GM20431 (cell line): ENCODE results near the gene MRPL20.
"Not testable (repeated sequence)": the region's sequence is repeated elsewhere in the genome, so short reads cannot be mapped to it uniquely, and the experiment has no call there.

Experiments used
- in situ Hi-C: fragments of 300-500 bp; cut with MseI, MboI; formaldehyde crosslinking; loops from one replicate; pipeline ENCODE4 v1.15.0; 2020; ENCODE audit warnings: low sequenced_read_pairs; ENCODE audit not compliant: unreplicated experiment

Gene MRPL20

DNA sequence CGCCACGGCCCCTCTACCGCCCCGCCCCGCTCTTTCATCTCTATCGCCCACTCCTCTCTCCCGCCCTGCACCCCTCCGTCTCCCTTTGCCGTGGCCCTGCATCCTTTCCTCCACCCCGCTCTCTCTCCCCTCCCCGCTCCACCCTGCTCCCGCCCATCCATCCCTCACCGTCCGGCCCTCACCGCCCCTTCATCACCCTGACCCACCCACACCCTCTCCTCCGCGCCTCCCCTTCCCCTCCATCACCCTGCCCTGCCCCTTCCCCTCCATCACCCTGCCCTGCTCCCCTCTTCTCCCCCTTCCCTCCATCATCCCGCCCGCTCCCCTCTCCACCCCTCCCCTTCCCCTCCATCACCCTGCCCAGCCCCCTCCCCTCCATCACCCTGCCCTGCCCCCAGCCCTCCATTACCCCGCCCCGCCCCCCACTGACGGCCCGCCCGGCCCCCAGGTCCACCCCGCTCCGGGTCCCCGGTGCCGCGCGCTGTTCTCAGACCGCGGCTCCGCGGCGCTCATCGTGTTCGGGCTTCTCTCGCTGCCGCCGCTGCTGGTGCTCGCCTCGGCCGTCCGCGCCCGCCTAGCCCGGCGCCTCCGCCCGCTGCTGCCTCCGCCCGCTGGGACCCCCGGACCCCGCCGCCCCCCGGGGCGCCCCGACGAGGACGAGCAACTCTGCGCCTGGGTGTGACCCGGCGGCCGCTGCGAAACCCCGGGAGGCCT, 20.2 kb upstream of the MRPL20 start:
- in situ Hi-C loops: no loop called here

DNA sequence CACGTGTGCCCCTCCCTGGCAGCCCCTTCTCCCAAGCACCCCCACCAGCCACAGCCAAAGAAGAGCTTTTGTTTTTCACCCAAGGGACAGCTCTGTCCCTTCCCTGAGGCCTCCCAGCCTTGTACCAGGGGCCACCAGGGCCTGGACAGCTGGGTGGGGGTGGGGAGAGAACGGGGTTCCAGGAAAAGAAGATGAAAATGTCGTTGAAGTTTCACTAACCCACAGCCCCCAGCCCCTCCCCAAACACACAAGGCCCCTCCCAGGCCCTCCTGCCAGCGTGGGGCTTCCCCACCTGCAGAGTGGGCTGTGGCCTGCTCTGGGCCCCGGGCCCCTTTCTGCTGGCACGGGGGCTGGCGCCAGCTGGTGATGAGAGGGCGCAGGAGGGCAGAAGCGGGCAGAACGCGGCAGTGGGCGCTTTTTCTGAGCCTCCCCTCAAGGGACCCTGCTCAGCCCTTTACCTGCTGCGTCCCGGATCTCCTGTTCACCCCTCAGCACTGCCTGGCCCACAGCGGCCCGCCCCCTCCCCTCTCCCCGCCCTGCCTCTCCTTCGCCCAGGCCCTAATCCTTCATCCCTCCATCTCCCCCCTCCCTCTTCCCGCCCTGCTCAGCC, 19.5 kb upstream of the MRPL20 start:
- in situ Hi-C loops: no loop called here

DNA sequence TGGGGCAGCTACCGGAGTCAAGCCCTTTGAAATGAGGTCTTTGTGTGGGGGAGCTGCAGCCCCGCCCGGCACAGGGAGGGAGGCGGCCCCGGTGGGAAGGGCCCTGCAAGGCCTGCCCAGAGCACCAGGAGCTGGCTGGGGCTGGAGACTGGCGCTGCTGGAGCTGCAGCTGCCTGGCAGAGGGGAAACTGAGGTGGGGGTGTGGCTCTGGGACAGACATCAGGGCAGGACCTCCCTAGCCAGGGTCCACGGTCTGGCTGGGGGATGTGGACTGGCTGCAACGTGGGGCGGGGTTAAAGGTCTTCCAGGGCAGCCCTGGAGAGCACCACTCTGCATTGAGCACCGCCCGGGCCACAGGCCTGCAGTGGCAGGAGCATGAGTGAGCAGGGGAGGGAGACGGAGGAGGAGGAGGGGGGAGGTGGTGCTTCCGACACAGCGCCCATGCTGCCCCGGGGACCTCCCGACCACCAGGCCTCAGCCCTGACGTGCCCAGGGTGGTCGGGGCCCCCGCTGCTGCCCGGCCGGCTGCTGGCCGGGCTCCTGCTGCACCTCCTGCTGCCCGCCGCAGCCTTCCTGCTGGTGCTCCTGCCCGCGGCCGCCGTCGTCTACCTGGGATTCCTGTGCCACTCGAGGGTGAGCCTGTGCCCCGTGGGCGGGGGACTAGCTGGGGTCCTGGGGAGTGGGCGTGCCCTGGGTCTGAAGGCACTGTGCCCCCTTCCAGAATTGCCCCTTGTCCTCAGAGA, 18.8 kb upstream of the MRPL20 start:
- in situ Hi-C loops: no loop called here

DNA sequence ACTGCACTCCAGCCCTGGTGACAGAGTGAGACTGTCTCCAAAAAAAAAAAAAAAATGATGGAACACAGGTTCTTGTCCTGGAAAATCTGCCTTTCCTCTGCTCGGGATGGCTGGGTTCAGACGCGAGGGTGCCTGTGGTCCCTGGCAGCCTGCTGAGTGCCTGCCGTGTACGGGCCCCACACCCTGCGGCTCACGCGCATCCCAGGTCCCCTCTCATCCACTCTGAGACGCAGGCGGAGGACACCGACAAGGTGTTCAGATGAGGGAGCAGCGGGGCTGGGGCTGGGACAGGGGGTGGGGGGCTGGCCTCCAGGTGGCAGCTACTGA, 18.3 kb upstream of the MRPL20 start:
- in situ Hi-C loops: no loop called here

DNA sequence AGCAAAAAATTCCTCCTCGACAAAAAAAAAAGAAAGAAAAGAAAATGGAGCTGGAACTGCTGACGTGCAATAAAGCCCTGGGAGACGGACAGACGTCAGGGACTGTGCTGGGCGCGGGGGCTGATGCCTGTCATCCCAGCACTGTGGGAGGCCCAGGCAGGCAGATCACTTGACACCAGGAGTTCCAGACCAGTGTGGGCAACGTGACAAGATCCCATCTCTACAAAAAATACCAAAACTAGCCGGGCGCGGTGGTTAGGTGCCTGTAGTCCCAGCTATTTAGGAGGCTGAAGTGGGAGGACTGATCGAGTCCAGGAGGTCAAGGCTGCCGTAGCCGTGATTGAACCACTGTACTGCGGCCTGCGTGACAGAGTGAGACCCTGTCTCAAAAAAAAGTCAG, 17.6 kb upstream of the MRPL20 start:
- in situ Hi-C loops: no loop called here

DNA sequence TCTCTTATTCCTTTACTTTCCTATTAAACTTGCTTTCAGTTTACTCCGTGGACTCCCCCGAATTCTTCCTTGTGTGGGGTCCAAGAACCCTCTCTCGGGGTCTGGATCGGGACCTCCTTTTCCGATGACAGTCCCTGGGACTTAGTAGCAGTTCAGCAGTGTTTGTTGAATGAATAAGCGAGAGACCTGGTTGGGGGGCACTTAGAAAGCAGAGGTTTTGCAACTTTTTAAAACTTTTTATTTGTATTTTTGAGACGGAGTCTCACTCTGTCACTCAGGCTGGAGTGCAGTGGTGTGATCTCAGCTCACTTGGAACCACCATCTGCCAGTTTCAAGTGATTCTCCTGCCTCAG, 16.1 kb upstream of the MRPL20 start:
- in situ Hi-C loops: no loop called here

DNA sequence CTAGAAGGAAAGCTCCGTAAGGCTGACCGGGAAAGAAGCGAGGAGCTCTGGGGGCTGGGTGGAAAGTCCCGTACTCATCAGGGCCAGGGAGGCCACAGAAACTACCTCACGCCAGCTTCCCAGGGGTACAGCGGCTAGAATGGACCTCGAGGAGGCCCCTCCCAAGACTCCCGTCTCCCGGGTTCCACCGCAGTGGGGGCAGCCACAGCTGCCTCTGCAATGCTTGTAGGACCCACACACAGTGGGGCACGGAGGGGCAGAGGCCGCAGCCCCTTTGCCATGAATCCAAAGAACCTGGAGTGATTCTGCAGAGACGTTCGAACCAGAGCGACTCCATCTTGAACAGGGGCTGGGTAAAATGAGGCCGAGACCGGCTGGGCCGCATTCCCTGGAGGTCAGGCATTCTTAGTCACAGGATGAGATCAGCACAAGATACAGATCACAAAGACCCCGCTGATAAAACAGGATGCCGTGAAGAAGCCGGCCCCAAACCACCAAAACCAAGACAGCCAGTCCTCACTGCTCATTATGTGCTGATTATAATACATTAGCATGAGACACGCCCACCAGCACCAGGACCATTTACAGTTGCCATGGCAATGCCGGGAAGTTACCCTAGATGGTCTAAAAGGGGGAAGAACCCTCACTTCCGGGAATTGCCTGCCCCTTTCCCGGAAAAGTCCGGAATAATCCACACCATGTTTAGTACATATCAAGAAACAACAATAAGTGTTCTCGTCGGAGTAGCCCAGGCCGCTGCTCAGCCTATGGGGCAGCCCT, 15.6 kb upstream of the MRPL20 start:
- in situ Hi-C loops: no loop called here

DNA sequence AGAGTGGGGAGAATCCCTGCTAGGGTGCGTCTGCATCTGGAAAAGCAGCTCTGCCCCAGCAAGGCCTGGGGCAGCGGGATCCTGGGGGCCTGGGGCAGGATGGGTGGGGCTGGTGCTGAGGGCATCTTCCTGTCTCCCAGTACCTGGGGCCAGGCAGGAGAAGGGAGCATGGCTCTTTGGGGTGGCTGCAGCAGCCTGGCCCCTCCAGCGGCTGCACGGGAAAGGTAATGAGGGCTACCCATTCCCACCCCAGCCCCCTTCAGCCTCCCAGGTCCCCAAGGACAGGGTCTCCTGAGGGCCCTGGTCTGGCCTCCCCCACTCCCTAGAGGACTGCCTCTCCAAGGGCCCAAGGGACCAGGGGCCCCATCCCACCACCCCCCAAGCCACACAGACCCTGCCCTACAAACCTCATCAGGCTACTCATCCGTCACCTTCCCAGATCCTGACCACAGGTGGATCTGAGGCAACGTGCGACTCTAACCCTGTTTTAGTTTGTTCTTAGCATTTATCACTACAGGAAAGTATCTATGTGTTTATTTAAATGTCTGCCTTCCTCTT, 14.9 kb upstream of the MRPL20 start:
- in situ Hi-C loops: no loop called here

DNA sequence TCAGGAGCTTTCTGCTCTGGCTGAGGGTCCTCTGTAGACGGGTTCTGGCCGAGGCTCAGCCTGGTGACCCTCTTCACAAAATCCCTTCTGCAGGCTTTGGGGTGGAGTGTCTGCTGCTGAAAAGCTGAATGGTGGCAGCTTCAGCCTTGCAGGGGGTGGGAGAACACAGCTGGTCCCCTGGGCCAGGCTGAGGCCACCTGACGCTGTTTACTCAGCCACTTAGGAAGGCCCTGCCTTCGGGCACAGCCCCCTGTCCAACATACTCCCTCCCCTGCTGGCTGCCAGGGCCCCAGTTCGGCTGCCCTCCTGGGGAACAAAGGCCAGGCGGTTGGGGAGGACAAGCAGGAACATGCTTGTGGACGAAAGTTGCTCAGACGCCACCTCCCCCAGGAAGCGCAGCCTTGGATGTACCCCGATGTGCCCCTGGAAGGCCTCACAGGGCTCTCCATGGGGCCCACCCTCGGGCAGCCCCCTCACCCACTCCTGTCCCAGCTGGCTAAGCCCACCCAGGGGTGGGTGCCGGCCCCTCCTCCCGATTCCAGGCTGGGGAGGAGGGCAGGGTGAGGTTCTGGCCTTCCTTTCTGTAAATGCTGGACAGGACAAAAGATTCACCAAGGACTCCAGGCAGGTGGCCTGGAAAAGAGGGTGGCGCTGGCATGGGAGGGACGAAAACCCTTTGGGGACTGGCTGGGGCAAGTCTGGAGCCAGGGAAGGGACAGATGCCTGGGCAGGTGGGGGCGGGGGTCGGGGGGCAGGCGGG, 14.2 kb upstream of the MRPL20 start, which contains the start of gene ANKRD65:
Gene ANKRD65, minus strand, starts transcription at position 130 of the 760 bp plus-strand sequence. CDS start 271 bp downstream, outside the sequence.
- in situ Hi-C loops: no loop called here

DNA sequence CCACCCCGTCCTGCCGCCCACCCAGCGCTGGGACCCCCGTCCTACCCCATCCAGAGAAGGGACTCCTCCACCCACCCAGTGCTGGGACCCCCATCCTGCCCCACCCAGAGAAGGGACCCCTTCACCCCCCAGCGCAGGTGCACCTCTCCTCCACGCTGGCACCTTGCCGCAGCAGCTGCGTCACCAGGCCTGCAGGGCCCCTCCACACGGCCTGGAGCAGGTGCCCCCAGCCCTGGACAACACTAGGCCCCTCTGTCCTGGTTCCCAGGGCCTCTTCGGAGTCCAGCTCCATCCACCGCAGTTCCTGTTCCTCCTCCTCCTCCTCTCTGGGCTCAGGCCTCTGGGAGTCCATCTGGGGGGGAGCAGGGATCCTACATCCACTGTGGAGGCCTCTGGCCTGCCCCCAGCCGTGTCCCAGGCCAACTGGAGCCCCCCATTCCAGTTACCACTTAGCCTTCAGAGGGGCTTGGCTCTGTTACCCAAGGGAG, 13.6 kb upstream of the MRPL20 start:
- in situ Hi-C loops: no loop called here

DNA sequence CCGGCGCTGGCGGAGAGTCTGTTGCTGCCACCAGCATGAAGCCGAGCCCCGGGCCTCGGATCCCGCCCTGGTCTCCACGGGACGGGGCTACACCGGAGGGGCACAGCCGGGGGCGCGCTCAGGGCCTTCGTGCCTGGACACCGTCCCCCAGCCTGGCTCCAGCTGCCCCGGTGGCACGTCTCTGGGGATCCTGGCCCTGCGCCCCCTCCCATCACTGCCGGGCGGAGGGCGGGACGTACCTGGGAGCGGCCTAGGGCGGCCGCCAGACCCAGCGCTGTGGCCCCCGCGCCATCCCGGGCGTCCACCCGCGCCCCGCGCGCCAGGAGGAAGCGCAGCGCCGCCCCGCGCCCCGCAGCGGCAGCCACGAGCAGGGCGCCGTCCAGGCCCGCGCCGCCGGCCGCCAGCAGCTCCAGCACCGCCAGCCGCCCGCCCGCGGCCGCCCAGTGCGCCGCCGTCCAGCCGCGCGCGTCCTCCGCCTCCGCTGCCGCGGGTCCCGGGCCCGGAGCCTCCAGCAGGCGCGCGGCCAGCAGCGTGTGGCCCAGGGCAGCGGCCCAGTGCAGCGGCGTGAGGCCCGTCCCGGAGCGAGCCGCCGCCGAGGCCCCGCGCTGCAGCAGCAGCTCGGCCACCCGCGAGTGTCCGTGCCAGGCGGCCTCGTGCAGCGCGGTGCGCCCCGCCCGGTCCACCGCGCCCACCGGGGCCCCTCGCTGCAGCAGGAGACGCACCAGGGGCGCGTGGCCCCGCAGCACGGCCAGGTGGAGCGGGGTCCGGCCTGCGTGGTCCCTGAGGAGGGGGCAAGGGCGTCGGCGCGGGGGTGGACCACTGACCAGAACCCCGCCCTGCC, 12.9 kb upstream of the MRPL20 start:
- in situ Hi-C loops: no loop called here

DNA sequence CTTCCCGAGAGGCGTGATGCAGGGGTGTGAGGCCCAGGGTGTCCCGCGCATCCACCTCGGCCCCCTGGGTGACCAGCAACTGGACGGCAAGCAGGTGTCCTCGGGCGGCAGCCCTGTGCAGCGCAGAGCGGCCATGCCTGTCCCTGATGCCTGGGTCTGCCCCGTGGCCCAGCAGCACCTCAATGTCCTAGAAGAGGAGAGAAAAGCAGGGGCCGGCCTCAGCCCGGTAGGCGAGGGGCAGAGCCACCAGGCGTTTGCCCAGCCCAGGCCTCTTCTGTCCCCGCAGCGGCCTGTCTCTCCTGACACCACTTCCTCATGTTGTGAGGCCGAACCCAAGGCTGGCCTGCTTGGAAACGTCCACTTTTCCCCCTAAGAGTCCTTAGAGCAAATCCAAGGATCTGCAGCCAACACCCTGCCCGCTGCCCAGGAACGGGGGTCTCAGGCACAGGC, 12.3 kb upstream of the MRPL20 start:
- in situ Hi-C loops: no loop called here

DNA sequence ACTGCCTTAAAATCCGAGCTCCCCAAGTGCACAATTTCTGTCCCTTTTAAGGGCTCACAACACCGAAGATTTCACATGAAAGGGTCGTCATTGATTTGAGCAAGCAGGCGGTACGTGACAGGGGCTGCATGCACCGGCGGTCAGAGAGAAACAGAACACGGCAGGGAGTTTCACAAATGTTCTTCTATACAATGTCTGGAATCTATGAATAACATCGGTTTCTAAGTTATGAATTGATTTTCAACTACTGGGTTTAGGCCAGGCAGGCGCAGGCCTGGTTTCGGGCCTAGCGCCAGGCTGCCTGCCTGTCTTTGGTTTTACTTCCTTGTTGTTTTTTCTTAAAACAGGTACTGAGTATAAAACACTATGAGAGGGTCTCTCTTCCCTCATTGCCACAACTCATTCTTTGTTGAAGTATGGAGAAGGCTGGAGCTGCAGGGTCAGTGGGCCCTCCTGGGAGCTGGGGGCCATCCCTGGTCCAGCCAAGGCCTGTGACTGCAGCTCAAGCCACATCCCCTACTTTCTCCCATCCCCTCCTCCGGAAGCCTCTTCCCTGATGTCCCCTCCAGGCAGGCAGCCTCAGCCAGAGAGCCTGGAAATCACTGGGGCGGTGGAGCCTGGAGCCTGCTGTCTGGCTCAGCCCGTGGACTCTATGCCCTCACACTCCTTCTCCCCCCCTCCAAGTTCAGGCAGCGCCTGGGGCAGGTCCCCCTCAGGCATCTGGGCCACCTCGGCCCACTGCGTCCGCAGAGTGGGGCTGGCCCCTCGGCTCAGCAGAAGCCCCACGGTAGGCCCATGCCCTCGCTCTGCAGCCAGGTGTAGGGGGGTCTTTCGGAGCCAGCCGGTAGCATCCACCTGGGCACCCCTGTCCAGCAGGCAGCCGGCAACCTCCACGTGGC, 11.6 kb upstream of the MRPL20 start:
- in situ Hi-C loops: no loop called here

DNA sequence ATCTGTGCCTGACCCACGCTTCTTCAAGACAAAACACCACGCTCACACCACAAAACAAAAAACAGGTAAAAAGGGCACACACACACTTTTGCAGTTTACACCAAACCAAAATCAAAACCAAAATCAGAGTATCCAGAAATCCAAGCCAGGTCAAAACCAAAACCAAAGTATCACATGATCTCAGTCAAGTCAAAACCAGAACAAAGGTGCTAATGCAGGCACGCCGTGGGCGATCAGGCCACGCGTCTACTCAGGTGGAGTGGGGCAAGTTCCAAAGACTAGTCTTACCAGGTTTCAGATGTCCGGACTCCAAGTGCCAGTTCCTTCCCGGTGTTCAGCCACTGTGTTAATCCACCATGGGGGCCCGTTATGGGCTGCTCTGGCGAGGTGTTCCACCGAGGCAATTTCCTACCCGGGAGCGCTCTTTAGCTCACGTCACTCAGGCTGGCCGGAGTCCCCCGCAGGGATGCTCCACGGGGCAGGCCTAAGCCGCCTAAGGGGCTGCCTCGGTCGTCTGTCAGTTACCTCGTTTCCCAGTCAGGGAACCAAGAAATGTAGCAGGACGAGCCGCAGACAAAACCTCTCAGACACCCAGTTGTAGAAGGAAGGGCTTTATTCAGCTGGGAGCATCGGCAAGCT, 10.9 kb upstream of the MRPL20 start:
- in situ Hi-C loops: not testable (repeated sequence)

DNA sequence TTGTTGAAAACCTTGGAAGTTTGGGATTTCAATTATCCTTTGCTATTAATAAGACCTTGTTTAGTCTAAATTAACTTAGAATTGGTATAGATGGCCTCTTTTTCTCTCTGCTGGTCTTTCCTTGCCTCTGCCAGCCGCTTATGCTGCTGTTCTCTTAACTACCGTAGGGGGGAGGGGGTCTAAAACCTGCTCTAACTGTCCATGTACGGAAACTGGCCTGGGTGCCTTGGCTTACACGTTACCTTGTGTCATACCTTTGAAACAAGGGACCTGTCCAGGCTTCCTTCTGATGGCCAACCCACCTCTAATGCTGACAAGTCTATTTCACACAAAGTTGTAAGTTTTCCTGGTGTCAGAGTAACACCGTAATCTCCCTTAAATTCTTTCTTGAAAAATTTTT, 10.3 kb upstream of the MRPL20 start:
- in situ Hi-C loops: not testable (repeated sequence)

DNA sequence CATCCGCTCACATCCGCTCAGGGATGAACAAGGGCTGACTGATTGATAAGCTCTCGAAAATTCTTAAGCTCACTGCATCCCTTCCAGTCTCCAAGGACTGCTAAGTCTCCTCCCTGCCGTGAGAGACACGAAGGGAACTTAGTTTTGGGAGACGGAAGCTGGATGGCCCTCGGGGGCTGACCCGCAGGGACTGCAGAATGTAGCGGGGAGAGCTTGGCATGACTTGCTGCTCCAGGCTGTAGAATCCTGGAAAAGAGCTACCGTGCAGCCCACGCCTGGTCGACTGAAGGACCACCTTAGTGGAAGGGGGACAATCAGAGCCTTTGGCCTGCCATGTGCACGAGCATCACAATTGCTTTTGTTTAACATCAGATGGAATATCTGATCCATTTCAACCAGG, 8.7 kb upstream of the MRPL20 start:
- in situ Hi-C loops: no loop called here

DNA sequence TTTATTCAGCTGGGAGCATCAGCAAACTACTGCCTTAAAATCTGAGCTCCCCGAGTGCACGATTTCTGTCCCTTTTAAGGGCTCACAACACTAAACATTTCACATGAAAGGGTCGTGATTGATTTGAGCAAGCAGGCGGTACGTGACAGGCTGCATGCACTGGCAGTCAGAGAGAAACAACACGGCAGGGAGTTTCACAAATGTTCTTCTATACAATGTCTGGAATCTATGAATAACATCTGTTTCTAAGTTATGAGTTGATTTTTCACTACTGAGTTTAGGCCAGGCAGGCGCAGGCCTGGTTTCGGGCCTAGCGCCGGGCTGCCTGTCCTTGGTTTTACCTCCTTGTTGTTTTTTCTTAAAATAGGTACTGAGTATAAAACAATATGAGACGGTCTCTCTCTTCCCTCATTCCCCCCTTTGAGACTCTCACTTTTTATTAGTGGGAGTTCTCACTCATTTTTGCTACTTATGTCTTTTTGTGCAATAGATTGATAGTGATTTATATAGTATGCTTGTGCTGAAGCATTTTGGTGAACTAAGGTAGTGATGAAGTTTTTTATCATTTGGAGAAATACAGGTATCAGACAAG, 5.3 kb upstream of the MRPL20 start:
- in situ Hi-C loops: not testable (repeated sequence)
